Gastrocnemius medialis (tissue), 4 donors: Measurements from ENCODE around the gene ID3.

Experiments used
- CTCF ChIP-seq, 5 experiments: fragments of 450-650 bp in 3 of 5; fragments of 200-600 bp in 2 of 5; sonication (generic) in 2 of 5; IDR thresholded peaks in 4 of 5; conservative IDR thresholded peaks in 1 of 5; 1 replicate in 4 of 5; 2 replicates in 1 of 5; pipeline ENCODE4 v1.5.1; 2016 to 2019; ENCODE audit warnings: antibody characterized with exemption in 5 of 5, mild to moderate bottlenecking in 3 of 5, moderate library complexity in 3 of 5
- POLR2A ChIP-seq, 2 donors: fragments of 450-650 bp; IDR thresholded peaks; one replicate each; pipeline ENCODE4 v1.6.1; 2017; ENCODE audit warnings: antibody characterized with exemption in 2 of 2, mild to moderate bottlenecking in 2 of 2, moderate library complexity in 2 of 2

- TF ChIP-seq CTCF (IDR thresholded peaks at IDR 0.05 in 4 of 5, conservative IDR thresholded peaks at IDR 0.05 in 1 of 5) (no peak), POLR2A (IDR thresholded peaks at IDR 0.05) (no peak)
Measured at GRCh38 chr1:23543707-23544443, 15.4 kb downstream of the ID3 start.
